DMS 273 (cell line): ENCODE data around the gene SPNS1.
"Not testable (repeated sequence)": the region's sequence is repeated elsewhere in the genome, so short reads cannot be mapped to it uniquely, and the experiment has no call there.

Experiments used
- DNase-seq: peaks from one replicate; lab custom pipeline; 2025; ENCODE audit not compliant: unreplicated experiment; lab: John Stamatoyannopoulos, UW

SPNS1 gene, protein sequence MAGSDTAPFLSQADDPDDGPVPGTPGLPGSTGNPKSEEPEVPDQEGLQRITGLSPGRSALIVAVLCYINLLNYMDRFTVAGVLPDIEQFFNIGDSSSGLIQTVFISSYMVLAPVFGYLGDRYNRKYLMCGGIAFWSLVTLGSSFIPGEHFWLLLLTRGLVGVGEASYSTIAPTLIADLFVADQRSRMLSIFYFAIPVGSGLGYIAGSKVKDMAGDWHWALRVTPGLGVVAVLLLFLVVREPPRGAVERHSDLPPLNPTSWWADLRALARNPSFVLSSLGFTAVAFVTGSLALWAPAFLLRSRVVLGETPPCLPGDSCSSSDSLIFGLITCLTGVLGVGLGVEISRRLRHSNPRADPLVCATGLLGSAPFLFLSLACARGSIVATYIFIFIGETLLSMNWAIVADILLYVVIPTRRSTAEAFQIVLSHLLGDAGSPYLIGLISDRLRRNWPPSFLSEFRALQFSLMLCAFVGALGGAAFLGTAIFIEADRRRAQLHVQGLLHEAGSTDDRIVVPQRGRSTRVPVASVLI

DNA sequence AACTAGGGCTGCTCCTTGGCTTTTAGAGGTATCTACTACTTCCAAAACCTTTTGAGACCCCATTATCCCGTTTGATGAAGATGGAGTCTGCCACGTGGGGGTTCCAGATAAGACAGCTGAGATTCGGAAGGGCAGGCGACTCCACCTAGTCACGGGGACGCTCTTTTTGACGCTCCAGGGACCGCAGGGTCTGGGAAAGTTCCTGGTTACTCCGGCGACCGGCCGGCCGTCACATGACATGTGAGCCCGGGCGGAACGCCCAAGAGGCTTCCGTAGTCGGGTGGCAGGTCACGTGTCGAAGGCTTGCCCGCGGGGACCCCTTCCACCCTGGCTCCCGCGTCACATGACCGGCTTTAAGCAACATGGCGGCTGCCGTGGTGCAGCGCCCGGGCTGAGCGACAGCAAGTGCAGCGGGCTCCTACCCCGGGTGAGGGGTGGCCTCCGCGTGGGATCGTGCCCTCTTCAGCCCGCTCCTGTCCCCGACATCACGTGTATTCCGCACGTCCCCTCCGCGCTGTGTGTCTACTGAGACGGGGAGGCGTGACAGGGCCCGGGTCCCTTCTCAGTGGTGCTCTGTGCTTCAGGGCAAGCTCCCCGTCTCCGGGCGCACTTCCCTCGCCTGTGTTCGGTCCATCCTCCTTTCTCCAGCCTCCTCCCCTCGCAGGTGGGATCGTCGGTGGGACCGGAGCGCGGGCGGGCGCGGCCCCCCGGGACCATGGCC, at the start of gene SPNS1:
SPNS1 (plus strand) TSS at position 342 of the 721 bp plus-strand sequence; CDS start at position 716, 374 bp downstream.
- DNase-seq: peak; percentile 99

DNA sequence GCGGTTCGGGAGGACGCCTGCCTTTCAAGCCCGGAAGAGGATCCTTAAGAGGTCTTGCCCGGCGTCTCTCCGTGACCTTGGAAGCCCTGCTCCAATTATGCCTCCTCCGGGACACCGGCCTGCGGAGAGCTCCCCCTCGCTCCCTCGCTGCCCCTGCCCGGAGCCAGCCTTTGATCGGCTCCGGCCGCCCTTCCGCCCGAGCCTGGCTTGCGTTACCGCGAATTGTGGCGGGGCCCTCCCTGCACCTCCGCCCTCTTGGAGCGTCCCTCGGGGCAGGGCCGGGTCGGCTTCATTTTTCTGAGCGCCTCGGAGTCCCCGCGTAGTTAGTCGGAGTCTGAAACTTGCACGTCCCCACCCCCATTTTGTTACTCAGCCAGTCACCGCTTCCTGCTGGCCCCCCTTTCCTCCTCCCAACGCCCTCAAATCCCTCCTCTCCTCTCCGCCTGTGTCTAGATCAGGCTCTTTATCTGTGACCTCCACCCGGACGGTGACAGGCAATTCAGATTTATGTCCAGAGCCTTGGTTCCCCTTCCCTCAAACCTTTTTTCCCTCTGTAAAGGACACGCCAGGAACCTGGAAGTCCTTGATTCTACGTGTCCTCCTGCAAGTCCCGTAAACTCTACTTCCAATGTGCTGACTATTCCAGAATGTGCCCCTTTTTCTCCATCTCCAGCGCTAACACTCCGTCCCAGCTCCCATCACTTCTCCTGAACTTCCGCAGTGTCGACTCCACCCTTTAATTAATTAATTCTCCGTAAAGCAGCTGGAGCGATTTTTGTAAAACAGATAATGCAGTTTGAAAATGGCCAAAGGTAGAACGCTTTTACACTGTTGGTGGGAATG, 49.0 kb upstream of the SPNS1 start:
- DNase-seq: peak; percentile 91

DNA sequence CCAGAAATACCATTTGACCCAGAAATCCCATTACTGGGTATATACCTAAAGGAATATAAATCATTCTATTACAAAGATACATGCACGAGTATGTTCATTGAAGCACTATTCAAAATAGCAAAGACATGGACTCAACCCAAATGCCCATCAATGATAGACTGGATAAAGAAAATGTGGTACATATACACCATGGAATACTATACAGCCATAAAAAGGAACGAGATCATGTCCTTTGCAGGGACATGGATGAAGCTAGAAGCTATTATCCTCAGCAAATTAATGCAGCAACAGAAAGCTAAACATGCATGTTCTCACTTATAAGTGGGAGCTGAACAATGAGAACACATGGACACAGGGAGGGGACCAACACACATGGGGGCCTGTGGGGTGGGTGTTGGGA, 48.3 kb upstream of the SPNS1 start:
- not testable (repeated sequence) for DNase-seq

DNA sequence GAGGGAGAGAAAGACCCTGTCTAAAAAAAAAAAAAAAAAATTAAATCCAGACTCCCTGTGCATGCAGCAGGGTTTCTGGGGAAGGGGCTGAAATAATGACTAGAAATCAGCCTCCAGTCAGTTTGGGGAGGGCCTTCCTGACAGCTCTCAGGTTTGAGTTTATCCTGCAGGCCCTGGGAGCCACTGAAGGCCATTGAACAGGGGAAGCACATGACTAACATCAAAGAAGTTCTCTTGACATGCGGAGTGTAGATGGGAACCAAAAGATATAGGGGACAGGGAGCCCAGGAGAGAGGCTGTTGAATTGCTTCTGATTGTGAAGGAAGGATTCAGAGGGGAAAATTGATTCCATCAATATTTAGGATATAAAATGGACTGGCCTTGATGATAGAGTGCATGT, 46.8 kb upstream of the SPNS1 start:
- no peak for DNase-seq

DNA sequence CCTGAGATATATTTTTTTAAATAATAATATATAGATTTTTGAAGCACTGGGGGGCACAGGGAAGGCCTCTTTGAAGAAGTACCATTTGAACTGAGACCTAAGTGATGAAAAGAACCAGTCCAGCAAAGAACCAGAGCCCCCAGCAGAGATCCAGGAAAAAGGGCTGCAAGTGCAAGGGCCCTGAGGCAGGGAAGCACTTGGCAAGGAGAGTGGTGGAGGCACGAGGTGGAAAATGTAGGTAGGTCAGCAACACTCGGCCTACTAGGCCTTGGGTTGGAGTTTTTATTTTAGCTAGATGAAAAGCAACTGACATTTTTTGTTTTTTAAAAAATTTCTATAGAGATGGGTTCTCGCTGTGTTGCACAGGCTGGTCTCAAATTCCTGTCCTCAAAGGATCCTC, 44.4 kb upstream of the SPNS1 start:
- DNase-seq: no peak

DNA sequence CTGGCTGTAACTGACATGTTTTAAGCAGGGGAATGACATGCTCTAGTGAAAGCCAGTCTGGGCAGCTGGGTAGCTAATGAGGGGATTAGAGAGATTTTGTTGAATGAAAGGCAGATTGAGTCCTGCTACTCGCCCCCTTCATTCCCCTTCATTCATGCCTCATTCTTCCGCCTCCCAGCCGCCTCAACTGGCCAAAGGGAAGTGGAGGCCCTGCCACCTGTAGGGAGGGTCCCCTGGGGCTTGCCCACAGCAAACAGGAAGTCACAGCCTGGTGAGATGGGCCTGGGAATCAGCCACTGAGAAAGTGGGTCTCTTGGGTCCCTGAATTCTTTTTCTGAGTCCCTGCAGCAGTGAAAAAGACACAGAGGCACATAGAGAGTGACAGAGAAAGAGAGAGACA, 43.9 kb upstream of the SPNS1 start:
- DNase-seq: no peak

DNA sequence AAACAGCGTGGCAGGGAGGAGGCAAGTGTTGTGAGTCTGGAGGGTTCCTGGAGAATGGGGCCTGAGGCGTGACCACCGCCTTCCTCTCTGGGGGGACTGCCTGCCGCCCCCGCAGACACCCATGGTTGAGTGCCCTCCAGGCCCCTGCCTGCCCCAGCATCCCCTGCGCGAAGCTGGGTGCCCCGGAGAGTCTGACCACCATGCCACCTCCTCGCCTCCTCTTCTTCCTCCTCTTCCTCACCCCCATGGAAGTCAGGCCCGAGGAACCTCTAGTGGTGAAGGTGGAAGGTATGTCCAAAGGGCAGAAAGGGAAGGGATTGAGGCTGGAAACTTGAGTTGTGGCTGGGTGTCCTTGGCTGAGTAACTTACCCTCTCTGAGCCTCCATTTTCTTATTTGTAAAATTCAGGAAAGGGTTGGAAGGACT, 42.8 kb upstream of the SPNS1 start, which contains the start of gene CD19:
CD19 (plus strand) TSS at position 171 of the 425 bp plus-strand sequence; CDS start at position 201, 30 bp downstream.
- no peak for DNase-seq

DNA sequence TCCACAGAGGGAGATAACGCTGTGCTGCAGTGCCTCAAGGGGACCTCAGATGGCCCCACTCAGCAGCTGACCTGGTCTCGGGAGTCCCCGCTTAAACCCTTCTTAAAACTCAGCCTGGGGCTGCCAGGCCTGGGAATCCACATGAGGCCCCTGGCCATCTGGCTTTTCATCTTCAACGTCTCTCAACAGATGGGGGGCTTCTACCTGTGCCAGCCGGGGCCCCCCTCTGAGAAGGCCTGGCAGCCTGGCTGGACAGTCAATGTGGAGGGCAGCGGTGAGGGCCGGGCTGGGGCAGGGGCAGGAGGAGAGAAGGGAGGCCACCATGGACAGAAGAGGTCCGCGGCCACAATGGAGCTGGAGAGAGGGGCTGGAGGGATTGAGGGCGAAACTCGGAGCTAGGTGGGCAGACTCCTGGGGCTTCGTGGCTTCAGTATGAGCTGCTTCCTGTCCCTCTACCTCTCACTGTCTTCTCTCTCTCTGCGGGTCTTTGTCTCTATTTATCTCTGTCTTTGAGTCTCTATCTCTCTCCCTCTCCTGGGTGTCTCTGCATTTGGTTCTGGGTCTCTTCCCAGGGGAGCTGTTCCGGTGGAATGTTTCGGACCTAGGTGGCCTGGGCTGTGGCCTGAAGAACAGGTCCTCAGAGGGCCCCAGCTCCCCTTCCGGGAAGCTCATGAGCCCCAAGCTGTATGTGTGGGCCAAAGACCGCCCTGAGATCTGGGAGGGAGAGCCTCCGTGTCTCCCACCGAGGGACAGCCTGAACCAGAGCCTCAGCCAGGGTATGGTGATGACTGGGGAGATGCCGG, 42.0 kb upstream of the SPNS1 start:
- peak; percentile 47 for DNase-seq

DNA sequence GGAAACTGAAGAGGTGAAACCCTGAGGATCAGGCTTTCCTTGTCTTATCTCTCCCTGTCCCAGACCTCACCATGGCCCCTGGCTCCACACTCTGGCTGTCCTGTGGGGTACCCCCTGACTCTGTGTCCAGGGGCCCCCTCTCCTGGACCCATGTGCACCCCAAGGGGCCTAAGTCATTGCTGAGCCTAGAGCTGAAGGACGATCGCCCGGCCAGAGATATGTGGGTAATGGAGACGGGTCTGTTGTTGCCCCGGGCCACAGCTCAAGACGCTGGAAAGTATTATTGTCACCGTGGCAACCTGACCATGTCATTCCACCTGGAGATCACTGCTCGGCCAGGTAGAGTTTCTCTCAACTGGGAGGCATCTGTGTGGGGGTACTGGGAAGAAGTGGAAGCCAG, 41.4 kb upstream of the SPNS1 start:
- DNase-seq: no peak

DNA sequence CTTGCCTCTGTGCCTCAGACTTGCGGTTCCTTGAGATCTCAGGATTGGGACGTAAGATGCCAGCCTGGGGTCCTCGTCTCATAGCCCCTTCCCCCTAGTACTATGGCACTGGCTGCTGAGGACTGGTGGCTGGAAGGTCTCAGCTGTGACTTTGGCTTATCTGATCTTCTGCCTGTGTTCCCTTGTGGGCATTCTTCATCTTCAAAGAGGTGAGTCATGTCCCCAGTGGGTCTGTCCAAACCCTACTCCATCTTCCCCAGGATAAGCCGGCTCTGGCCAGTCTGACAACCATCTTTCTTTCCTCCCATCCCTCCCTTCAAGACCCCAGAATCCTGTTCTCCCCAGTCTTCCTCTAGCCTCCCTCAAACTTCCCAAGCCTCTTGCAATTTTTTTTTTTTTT, 39.2 kb upstream of the SPNS1 start:
- DNase-seq: no peak

DNA sequence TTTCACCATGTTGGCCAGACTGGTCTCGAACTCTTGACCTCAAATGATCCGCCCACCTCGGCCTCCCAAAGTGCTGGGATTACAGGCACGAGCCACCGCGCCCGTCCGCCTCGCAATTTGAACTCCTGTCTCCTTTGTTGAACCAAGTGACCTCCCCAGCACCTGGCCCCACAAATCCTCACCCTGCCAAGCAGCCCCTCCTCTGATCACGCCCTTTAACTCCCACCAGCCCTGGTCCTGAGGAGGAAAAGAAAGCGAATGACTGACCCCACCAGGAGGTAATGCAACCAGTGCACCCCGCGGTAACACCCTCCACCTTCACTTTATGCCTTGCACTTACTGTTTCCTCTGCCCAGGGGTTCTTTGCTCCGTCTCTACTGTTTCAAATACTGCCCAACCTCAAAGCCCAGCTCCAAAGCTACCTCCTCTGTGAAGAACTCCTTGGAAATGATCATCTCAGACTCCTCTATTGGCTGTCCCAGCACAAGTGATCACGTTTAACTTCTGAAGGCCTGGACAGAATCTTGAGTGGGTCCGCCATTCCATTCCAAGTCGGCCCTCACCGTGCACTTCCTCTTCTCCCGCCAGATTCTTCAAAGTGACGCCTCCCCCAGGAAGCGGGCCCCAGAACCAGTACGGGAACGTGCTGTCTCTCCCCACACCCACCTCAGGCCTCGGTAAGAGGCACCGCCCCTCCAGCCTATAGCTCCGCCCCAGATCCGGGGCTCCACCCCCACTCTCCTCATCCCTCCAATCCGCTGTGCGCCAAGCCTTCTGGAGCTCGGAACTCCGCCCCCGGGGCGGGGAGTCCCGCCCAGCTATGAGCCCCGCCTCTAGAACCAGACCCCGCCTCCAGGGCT, 38.4 kb upstream of the SPNS1 start:
- peak; percentile 70 for DNase-seq

DNA sequence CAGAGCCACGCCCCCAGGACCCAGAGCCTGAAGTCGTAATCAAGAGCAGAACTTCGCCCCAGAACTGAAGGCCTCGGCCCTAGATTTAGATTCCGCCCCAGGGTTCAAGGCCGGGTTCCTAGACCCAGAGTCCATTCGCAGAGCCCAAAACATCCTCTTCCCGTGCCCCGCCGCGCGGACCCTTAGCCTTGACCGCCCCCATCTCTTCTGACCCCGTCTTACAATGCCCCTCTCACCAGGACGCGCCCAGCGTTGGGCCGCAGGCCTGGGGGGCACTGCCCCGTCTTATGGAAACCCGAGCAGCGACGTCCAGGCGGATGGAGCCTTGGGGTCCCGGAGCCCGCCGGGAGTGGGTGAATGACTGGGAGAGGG, 37.8 kb upstream of the SPNS1 start:
- no peak for DNase-seq

DNA sequence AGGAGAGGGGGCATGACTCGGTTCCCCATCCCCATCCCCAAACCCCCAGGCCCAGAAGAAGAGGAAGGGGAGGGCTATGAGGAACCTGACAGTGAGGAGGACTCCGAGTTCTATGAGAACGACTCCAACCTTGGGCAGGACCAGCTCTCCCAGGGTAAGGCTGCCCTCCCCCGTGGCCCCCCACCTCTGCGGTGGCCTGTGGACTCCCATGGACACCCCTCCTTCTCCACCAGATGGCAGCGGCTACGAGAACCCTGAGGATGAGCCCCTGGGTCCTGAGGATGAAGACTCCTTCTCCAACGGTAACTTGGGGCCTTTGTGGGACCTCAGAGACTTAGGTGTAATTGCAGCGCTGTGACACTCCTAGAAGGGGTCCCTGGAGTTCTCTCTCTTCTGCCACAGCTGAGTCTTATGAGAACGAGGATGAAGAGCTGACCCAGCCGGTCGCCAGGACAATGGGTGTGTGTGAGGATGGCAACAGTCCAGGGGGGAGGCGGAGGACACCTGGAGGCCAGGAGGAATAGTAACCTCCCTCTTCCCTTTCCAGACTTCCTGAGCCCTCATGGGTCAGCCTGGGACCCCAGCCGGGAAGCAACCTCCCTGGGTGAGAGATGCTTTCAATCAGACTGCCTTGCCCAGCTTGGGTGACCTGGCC, 37.2 kb upstream of the SPNS1 start:
- DNase-seq: no peak

DNA sequence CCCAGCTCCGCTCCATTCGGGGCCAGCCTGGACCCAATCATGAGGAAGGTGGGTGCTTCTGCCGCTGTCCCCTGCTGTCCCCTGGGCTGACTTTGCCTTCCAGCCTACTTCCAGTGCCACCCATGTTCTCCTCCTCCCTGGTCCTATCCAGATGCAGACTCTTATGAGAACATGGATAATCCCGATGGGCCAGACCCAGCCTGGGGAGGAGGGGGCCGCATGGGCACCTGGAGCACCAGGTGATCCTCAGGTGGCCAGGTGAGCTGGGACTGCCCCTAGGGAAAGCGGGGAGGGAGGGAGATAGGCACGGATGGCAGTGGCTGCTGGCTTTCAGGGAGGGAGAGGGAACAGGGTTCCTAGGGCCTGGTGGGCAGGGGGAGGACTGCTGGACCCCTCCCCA, 35.9 kb upstream of the SPNS1 start:
- DNase-seq: no peak

DNA sequence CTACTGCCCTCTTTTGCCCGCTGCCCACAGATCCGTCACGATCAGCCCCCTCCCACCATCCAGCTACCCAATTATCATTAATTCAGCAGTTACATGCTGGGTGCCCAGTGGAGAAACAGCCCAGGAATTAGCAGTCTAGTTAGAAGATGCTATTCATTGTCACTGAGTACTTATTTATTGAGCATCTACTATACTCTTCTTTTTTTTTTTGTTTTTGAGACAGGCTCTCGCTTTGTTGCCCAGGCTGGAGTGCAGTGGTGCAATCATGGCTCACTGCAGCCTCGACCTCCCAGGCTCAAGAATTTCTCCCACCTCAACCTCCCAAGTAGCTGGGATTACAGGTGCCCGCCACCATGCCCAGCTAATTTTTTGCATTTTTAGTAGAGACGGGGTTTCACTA, 34.8 kb upstream of the SPNS1 start:
- not testable (repeated sequence) for DNase-seq

DNA sequence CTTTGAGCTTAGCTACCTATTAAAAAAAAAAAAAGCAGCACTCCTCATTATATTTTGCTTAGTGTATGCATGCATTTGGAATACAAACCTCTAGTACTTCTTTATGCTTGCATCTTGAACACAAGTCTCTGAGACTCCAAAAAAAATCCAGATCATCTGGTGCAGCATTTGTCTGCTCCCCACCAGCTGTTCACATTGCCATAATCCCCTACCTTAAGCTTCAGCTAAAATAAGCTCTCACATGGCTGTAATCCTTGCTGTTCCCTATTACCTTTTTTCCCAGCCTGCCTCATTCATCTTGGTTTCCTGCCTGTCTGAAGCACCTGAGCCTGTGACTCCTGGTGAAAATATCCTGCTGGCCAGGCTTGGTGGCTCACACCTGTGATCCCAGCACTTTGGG, 31.3 kb upstream of the SPNS1 start:
- DNase-seq: peak; percentile 40

DNA sequence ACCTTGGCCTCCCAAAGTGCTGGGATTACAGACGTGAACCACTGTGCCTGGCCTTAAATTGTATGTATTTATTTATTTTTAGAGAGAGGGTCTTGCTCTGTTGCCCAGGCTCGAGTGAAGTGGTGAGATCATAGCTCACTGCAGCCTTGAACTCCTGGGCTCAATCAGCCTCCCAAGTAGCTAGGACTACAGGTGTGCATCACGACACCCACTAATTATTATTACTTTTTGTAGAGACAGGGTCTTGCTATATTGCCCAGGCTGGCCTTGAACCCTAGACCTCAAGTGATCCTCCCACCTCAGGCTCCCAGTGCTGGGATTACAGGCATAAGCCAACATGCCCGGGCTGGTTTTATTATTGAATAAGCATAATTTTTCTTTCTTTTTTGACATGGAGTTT, 27.9 kb upstream of the SPNS1 start:
- no peak for DNase-seq

DNA sequence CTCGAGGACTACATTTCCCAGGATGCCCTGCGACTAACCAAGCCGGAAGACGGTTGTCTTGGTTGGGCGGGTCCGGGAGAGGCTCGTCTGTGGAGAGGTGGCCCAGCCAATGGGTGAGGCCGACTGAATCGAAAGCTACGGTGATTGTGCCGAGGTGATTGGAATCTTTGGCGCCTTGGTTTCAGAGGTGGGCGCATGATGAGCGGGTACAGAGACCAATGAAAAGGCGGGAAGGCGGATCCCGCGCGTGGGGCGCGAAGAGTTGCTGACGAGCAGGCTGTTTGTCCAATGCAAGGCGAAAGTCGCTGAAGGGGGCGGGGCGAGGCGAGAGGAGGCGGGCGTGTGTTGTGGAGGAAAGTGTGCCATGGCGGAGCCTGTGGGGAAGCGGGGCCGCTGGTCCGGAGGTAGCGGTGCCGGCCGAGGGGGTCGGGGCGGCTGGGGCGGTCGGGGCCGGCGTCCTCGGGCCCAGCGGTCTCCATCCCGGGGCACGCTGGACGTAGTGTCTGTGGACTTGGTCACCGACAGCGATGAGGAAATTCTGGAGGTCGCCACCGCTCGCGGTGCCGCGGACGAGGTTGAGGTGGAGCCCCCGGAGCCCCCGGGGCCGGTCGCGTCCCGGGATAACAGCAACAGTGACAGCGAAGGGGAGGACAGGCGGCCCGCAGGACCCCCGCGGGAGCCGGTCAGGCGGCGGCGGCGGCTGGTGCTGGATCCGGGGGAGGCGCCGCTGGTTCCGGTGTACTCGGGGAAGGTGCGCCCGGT, 23.7 kb upstream of the SPNS1 start, which contains the start of gene NFATC2IP:
NFATC2IP (plus strand) TSS at position 290 of the 762 bp plus-strand sequence; CDS start at position 365, 75 bp downstream.
- peak; percentile 100 for DNase-seq
